ENCODE measurements around the gene FYCO1. TPM values are rescaled to one million over a fixed set of nuclear protein-coding genes. Genes with fewer than 3 reads are reported as not detected.

The FYCO1 gene
- total and polyA plus RNA-seq, 2 of the 13 experiments (the other 11 are each of a cell fraction or from before 2014, with no cell fraction given) = 2.7 to 4.2 TPM

DNA sequence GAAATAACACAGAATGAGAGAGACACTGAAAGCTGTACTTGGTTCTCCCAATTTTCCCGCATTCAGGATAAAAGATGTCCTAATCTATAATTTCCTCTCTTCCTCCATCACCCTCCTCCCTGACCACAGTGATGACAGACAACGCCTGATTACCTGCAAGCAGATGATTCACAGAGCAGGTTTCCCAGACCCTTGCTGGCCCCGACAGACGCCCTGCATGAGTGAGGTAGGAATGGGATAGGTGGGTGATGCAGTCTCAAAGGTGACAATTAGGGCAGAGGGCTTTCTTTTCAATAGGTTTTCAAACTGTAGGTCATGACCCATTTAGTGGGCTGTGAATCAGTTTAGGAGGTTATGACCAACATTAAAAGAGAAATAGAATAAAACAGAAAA is 57.6 kb downstream of the FYCO1 start:
- H3K9ac ChIP-seq (ENCODE audit: insufficient read depth, low read depth, low read length) = no peak overlapping the region
- TF ChIP-seq ZBTB8A (CRISPR knock-in tag; IDR thresholded peaks at IDR 0.05; ENCODE audit: borderline replicate concordance, low read depth) (no peak), CEBPB (IDR thresholded peaks at IDR 0.05; ENCODE audit: borderline replicate concordance, low read depth, low read length) (no peak), ARHGAP35 (CRISPR knock-in tag; IDR thresholded peaks at IDR 0.05; ENCODE audit: borderline replicate concordance) (no peak), POLR2AphosphoS2 (IDR thresholded peaks at IDR 0.05; ENCODE audit: low read depth, low read length) (no peak)
- TF ChIP-seq, protein P1, sequence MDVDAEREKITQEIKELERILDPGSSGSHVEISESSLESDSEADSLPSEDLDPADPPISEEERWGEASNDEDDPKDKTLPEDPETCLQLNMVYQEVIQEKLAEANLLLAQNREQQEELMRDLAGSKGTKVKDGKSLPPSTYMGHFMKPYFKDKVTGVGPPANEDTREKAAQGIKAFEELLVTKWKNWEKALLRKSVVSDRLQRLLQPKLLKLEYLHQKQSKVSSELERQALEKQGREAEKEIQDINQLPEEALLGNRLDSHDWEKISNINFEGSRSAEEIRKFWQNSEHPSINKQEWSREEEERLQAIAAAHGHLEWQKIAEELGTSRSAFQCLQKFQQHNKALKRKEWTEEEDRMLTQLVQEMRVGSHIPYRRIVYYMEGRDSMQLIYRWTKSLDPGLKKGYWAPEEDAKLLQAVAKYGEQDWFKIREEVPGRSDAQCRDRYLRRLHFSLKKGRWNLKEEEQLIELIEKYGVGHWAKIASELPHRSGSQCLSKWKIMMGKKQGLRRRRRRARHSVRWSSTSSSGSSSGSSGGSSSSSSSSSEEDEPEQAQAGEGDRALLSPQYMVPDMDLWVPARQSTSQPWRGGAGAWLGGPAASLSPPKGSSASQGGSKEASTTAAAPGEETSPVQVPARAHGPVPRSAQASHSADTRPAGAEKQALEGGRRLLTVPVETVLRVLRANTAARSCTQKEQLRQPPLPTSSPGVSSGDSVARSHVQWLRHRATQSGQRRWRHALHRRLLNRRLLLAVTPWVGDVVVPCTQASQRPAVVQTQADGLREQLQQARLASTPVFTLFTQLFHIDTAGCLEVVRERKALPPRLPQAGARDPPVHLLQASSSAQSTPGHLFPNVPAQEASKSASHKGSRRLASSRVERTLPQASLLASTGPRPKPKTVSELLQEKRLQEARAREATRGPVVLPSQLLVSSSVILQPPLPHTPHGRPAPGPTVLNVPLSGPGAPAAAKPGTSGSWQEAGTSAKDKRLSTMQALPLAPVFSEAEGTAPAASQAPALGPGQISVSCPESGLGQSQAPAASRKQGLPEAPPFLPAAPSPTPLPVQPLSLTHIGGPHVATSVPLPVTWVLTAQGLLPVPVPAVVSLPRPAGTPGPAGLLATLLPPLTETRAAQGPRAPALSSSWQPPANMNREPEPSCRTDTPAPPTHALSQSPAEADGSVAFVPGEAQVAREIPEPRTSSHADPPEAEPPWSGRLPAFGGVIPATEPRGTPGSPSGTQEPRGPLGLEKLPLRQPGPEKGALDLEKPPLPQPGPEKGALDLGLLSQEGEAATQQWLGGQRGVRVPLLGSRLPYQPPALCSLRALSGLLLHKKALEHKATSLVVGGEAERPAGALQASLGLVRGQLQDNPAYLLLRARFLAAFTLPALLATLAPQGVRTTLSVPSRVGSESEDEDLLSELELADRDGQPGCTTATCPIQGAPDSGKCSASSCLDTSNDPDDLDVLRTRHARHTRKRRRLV (CRISPR knock-in tag; IDR thresholded peaks at IDR 0.05) = no peak
- TF ChIP-seq, protein P2, sequence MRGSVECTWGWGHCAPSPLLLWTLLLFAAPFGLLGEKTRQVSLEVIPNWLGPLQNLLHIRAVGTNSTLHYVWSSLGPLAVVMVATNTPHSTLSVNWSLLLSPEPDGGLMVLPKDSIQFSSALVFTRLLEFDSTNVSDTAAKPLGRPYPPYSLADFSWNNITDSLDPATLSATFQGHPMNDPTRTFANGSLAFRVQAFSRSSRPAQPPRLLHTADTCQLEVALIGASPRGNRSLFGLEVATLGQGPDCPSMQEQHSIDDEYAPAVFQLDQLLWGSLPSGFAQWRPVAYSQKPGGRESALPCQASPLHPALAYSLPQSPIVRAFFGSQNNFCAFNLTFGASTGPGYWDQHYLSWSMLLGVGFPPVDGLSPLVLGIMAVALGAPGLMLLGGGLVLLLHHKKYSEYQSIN (CRISPR knock-in tag; IDR thresholded peaks at IDR 0.05; ENCODE audit: borderline replicate concordance) = no peak
- H3K4me3 ChIP-seq (replicated peaks in 1 of 3; ENCODE audit: insufficient read depth in 1 of 3, low read depth in 2 of 3, low read length in 3 of 3) = no peak overlapping the region
- H2AFZ ChIP-seq (ENCODE audit: low read length) = no peak overlapping the region
- DNase-seq (ENCODE audit: low spot score) = no peak
- ChIA-PET POLR2A (no interaction called here), CTCF (ENCODE audit: low intra/inter-chr PET ratio, low total read pairs) (interaction anchor here (0.7 to 6.2 kb wide), 2 partner anchors 140 to 177 kb away, joined by 5 to 126 read pairs; no protein-coding TSS in a partner anchor)
- H3K27me3 ChIP-seq (ENCODE audit: control insufficient read depth in 1 of 2, insufficient read depth in 2 of 2, low read length in 2 of 2) = no peaks in the 10 kb centered on the region
- in situ Hi-C loops (cut with HindIII; ENCODE audit: extremely low pct_ligation_motif_present, low pct_unique_long_range_greater_than_20kb) = loop anchor here (5.0 kb wide), 1 partner anchor 139 kb away; no protein-coding TSS in a partner anchor
- no peaks in the 10 kb centered on the region for H3K9me3 ChIP-seq (ENCODE audit: low read length)
- H3K36me3 ChIP-seq (replicated peaks in 1 of 2; ENCODE audit: control insufficient read depth in 1 of 2, insufficient read depth in 2 of 2, low read length in 2 of 2) = peaks cover 7 to 48% of the 10 kb centered on the region in 2 experiments
- WGBS (ENCODE audit: low lambda C conversion rate) = 98% methylated on average over 4 of the region's 4 CpGs
- no peaks in the 10 kb centered on the region for H3K79me2 ChIP-seq (ENCODE audit: insufficient read depth, low read length)
- no peak for ATAC-seq
- H3K27ac ChIP-seq (ENCODE audit: extremely low read length, insufficient read depth, low read length) = no peak overlapping the region
- H3K4me2 ChIP-seq (ENCODE audit: low read depth, low read length) = no peak overlapping the region
- intact Hi-C loops (cut with micrococcal nuclease; ENCODE audit: unreplicated experiment) = loop anchor here (1.0 kb wide), 1 partner anchor 141 kb away; no protein-coding TSS in a partner anchor
- no TSS peak for BruUV-seq (replicated peaks)
- no peaks in the 10 kb centered on the region for H4K20me1 ChIP-seq (ENCODE audit: insufficient read depth, low read length)
- FAIRE-seq = no peak
- no peaks in the 10 kb centered on the region for H3K4me1 ChIP-seq (ENCODE audit: insufficient read depth, low read length)

All from HepG2 (cell line).